ENCODE measurements around the gene CNGA4.

DNA sequence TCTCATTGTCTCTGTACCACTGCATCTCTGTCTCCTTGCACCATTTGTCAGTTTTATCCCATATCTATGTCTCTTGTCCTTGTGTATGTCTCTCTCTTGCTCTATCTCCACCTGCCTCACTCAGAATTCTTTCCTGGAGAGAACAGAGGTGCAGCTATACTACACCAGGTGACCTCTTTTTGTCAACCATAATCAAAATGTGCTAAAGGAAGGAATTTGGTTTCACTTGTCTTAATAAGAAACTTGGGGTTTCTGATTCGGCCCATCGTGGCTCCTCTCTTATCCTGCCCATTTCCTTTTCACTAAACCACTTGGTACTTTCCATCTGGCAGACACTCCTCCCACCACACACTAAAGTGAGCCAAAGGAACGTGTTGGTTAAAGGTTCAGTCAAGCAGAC is 35.6 kb upstream of the CNGA4 start:
- TF ChIP-seq, protein P1, sequence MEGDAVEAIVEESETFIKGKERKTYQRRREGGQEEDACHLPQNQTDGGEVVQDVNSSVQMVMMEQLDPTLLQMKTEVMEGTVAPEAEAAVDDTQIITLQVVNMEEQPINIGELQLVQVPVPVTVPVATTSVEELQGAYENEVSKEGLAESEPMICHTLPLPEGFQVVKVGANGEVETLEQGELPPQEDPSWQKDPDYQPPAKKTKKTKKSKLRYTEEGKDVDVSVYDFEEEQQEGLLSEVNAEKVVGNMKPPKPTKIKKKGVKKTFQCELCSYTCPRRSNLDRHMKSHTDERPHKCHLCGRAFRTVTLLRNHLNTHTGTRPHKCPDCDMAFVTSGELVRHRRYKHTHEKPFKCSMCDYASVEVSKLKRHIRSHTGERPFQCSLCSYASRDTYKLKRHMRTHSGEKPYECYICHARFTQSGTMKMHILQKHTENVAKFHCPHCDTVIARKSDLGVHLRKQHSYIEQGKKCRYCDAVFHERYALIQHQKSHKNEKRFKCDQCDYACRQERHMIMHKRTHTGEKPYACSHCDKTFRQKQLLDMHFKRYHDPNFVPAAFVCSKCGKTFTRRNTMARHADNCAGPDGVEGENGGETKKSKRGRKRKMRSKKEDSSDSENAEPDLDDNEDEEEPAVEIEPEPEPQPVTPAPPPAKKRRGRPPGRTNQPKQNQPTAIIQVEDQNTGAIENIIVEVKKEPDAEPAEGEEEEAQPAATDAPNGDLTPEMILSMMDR (IDR thresholded peaks at IDR 0.05; ENCODE audit: borderline replicate concordance, extremely low read depth, low read length, poor library complexity, severe bottlenecking): no peak
- no peak for TF ChIP-seq EZH2 (IDR thresholded peaks at IDR 0.05; ENCODE audit: borderline replicate concordance, low read depth, low read length, severe bottlenecking)
